Bronchial epithelial cell (primary cell): ENCODE data around the gene ASB1. TPM values are rescaled to one million over a fixed set of nuclear protein-coding genes. Genes with fewer than 3 reads are reported as not detected.

ENCODE experiments used
- DNase-seq: peaks from one replicate; pipeline ENCODE4 v3.0.0-alpha.2; 2010; ENCODE audit warnings: low read depth
- FAIRE-seq: peaks from 2 replicates; lab custom pipeline; 2011; peaks lifted over from hg19 to GRCh38; lab: Jason Lieb, UNC
- H3K27me3 ChIP-seq: 2 replicates; pipeline ENCODE4 v1.5.1; 2011; ENCODE audit warnings: low read length; ENCODE audit not compliant: control insufficient read depth, insufficient read depth
- H3K36me3 ChIP-seq: 2 replicates; pipeline ENCODE4 v1.5.1; 2011; ENCODE audit warnings: low read length; ENCODE audit not compliant: control insufficient read depth, insufficient read depth
- H3K4me3 ChIP-seq: 2 replicates; pipeline ENCODE4 v1.5.1; 2011; ENCODE audit warnings: mild to moderate bottlenecking, low read depth, low read length, control low read depth
- total RNA-seq: library from RNA; depleted of rRNA; stranded (reverse); fragments of >200 nt; gene quantifications from 2 replicates; pipeline ENCODE4 v1.2.1, GENCODE V29; 2014
- TF ChIP-seq, protein P1 (sequence below): IDR thresholded peaks from 2 replicates; pipeline ENCODE4 v1.5.1; 2011; ENCODE audit warnings: mild to moderate bottlenecking, moderate library complexity, low read length, control low read depth, inconsistent platforms; ENCODE audit not compliant: insufficient read depth, severe bottlenecking

ASB1 gene
- total RNA-seq, 1 donor from 2014 or later, result 41.9 TPM

DNA sequence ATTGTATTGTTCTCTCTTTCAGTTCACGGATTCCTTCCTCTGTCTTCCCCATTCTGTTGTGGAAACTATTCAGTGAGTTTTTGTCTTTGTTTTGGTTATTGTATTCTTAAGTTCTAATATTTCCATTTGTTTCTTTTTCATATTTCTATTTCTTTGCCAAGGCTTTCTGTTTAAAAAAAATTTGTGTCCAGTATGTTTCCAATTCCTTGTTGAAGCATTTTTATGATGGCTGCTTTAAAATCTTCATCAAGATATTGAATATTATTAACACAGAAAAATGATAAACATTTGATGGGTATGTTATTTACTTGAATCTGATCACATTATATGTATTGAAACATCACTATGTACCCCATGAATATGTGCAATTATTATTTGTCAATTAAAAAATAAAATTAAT is 42.4 kb downstream of the ASB1 start:
- FAIRE-seq (no peak), DNase-seq (no peak)
- TF ChIP-seq, protein P1, sequence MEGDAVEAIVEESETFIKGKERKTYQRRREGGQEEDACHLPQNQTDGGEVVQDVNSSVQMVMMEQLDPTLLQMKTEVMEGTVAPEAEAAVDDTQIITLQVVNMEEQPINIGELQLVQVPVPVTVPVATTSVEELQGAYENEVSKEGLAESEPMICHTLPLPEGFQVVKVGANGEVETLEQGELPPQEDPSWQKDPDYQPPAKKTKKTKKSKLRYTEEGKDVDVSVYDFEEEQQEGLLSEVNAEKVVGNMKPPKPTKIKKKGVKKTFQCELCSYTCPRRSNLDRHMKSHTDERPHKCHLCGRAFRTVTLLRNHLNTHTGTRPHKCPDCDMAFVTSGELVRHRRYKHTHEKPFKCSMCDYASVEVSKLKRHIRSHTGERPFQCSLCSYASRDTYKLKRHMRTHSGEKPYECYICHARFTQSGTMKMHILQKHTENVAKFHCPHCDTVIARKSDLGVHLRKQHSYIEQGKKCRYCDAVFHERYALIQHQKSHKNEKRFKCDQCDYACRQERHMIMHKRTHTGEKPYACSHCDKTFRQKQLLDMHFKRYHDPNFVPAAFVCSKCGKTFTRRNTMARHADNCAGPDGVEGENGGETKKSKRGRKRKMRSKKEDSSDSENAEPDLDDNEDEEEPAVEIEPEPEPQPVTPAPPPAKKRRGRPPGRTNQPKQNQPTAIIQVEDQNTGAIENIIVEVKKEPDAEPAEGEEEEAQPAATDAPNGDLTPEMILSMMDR, result no peak
- no peaks in the 10 kb centered on the region for H3K27me3 ChIP-seq
- H3K4me3 ChIP-seq, result no peak overlapping the region
- no peaks in the 10 kb centered on the region for H3K36me3 ChIP-seq

DNA sequence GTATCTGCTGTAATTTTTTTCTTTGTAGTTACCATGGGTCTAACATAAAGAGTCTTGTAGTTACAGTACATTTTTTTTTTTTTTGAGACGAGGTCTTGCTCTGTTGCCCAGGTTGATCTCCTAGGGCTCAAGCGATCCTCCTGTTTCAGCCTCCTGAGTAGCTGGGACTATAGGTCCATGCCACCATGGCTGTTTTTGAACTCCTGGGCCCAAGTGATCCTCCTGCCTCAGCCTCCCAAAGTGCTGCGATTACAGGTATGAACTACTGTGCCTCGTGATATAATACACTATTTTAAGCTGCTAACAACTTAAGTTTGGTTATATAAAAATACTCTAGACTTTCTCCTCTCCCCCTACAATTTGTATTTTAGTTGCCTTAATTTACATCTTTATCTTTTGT is 46.3 kb downstream of the ASB1 start:
- TF ChIP-seq, protein P1, result no peak
- no peaks in the 10 kb centered on the region for H3K36me3 ChIP-seq
- DNase-seq (no peak), FAIRE-seq (no peak)
- no peaks in the 10 kb centered on the region for H3K27me3 ChIP-seq
- no peak overlapping the region for H3K4me3 ChIP-seq

DNA sequence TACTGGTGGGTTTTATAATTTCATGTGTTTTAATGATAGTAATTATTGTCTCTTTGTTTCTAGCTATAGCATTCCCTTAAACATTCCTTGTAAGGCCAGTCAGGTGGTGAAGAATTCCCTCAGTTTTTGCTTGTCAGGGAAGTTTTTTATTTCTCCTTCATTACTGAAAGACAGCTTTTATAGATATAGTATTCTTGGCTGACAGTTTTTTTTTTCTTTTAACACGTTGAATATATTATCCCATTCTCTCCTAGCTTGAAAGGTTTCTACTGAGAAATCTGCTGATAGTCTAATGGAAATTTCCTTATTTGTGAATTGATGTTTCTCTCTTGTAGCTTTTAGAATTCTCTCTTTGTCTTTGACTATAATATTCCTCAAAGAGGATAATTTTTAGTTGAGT is 46.8 kb downstream of the ASB1 start:
- no peak overlapping the region for H3K4me3 ChIP-seq
- no peak for FAIRE-seq
- TF ChIP-seq, protein P1, result no peak
- H3K27me3 ChIP-seq, result no peaks in the 10 kb centered on the region
- no peaks in the 10 kb centered on the region for H3K36me3 ChIP-seq
- no peak for DNase-seq

DNA sequence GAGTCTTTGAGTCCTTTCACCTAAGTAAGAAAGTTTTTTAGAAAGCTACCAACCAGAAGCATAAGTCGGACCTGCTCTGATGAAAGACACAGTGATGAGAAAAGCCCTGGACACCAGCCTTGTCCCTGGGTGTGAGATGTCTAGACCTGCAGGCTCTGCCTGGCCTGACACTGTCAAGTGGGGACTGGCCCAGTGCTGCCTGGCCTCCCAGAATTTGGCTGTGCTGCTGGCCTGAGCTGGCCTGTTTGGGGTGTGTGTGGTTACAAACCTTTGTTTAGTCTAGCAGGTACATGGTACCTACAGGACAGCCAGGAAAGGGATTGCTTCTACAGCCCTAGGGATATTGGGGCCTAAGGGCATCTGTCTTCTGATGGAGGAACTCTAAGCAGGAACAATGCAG is 48.3 kb downstream of the ASB1 start:
- FAIRE-seq (peak; percentile 36), DNase-seq (peak; percentile 10)
- H3K27me3 ChIP-seq, result no peaks in the 10 kb centered on the region
- no peak overlapping the region for H3K4me3 ChIP-seq
- TF ChIP-seq, protein P1, result no peak
- H3K36me3 ChIP-seq, result no peaks in the 10 kb centered on the region

DNA sequence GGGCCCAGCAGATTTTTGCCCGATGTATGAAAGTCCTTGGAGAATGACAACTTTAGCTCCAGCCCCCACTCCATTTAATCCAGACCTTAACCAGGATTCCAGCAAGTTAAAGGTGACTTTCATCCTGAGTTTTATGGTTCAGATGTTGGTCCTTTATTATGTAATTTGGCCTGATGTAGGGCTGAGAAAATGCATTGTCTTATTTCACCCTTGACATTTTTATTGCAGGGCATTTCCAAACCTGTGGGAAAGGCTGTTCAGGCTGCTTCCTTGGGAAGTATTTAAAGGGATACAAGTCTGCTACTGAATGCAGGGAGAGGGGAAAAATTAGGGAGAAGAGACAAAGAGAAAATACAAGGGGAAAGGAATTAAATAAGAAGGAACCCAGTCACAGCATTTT is 48.8 kb downstream of the ASB1 start:
- Histone ChIP-seq H3K27me3 (no peaks in the 10 kb centered on the region), H3K4me3 (no peak overlapping the region)
- TF ChIP-seq, protein P1, result no peak

DNA sequence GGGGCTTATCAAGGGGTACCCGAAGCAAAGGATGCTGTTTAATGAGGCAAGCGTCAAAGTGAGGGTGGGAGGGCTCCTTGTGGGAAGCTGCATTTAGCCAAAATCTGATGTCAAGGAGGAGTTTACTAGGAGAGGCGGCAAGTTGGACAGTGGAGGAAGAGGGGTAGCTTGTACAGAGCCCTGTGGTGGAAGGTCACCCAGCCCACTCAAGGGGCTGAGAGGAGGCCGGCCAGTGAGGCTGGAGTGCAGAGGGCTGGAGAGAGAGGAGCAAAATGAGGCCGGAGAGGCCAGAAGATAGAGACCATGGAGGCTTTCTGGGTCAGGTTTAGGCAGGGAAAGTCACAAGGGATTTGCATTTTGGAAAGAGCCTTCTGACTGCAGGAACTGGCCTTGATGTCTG is 49.5 kb downstream of the ASB1 start:
- no peak overlapping the region for H3K4me3 ChIP-seq
- TF ChIP-seq, protein P1, result no peak
- H3K27me3 ChIP-seq, result no peaks in the 10 kb centered on the region
- DNase-seq (no peak), FAIRE-seq (no peak)
- no peaks in the 10 kb centered on the region for H3K36me3 ChIP-seq

More for the DNA sequence above, 48.8 kb downstream of the ASB1 start:
- DNase-seq (no peak), FAIRE-seq (no peak)
- no peaks in the 10 kb centered on the region for H3K36me3 ChIP-seq
